Right lobe of liver (tissue), 4 donors: ENCODE measurements around the gene NDUFA11.

Experiments
- POLR2A ChIP-seq: fragments of 450-650 bp; IDR thresholded peaks from one replicate; pipeline ENCODE4 v1.6.1; 2017; ENCODE audit warnings: antibody characterized with exemption, mild to moderate bottlenecking
- TF ChIP-seq, protein P1 (sequence below), 4 donors: fragments of 200-600 bp in 3 of 4; fragments of 450-650 bp in 1 of 4; IDR thresholded peaks; one replicate each; pipeline versions ENCODE4 v1.5.1 to v1.8.0; 2016 to 2022; ENCODE audit warnings: antibody characterized with exemption in 4 of 4, mild to moderate bottlenecking in 2 of 4
- donor health status: DM: no; HTN: no; CAD: no.
- donor health status: DM: no; HTN: no; CAD: no.
- donor health status: DM: no; HTN: yes; CAD: no.

DNA sequence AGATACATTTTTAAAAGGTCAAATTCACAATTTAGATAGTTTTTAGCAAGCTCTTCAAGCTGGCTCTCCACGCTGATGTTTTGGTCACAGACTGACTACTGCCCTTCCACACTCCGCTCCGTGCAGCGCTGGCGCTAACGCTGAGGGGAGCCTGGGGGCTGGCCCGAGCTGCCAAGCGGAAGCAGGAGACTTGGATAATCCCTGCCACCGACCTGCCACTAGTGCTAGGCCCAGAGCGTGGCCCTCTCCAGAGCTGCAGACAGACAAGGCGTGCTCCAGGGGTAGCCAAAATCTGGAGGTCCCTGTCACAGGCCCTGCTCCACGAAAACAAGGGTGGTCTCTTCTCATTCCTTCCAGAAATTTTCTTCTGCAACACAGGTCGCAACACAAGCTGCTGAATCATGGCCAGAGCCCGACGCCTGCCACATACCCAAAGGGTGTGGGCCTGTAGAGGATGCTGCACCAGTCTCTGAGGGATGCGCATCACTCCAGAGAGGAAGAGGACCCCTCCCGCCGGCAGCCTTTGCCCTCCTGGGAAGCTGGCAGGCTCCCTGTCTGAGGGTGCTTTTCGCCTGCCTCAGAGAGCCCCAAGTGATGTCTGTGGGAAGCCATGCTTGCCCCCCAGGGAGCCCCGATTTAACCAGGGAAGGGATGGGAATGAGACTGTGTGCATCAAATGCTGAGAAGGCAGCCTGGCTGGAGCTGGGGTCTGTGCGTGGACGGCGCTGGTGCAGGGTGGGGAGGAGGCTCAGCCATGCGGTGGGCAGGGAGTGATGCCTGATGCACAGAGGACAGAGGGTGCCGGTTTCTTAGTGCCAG lies 32.1 kb upstream of the NDUFA11 start:
- TF ChIP-seq, protein P1, sequence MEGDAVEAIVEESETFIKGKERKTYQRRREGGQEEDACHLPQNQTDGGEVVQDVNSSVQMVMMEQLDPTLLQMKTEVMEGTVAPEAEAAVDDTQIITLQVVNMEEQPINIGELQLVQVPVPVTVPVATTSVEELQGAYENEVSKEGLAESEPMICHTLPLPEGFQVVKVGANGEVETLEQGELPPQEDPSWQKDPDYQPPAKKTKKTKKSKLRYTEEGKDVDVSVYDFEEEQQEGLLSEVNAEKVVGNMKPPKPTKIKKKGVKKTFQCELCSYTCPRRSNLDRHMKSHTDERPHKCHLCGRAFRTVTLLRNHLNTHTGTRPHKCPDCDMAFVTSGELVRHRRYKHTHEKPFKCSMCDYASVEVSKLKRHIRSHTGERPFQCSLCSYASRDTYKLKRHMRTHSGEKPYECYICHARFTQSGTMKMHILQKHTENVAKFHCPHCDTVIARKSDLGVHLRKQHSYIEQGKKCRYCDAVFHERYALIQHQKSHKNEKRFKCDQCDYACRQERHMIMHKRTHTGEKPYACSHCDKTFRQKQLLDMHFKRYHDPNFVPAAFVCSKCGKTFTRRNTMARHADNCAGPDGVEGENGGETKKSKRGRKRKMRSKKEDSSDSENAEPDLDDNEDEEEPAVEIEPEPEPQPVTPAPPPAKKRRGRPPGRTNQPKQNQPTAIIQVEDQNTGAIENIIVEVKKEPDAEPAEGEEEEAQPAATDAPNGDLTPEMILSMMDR (IDR thresholded peaks at IDR 0.05), result no peak
- no peak for TF ChIP-seq POLR2A
